ENCODE measurements around the gene MARK2.

GRCh38 chr11:63915961-63916836 is 77.3 kb downstream of the MARK2 start:
- TF ChIP-seq CTCF (IDR thresholded peaks at IDR 0.05) (peak in 3 of 6 experiments; percentile 50 to 55 (median 54)), POLR2A (IDR thresholded peaks at IDR 0.05) (no peak)

All from esophagus squamous epithelium (tissue), 4 donors.